Measurements from ENCODE around the gene NF2.

GRCh38 chr22:29692327-29692640 lies 88.9 kb downstream of the NF2 start:
- no peak for TF ChIP-seq FOXA1 (IDR thresholded peaks at IDR 0.05)
- no peak for TF ChIP-seq LEF1 (IDR thresholded peaks at IDR 0.05; ENCODE audit: borderline replicate concordance)
- no peak for TF ChIP-seq BHLHE40 (IDR thresholded peaks at IDR 0.05; ENCODE audit: borderline replicate concordance)
- no peak for TF ChIP-seq FOXM1 (IDR thresholded peaks at IDR 0.05; ENCODE audit: borderline replicate concordance)
- TF ChIP-seq CTBP1 (IDR thresholded peaks at IDR 0.05; ENCODE audit: borderline replicate concordance), result no peak
- no peak for TF ChIP-seq ELF4 (IDR thresholded peaks at IDR 0.05)
- TF ChIP-seq FOXK2 (IDR thresholded peaks at IDR 0.05), result no peak
- TF ChIP-seq PKNOX1 (IDR thresholded peaks at IDR 0.05), result no peak
- TF ChIP-seq SUZ12 (IDR thresholded peaks at IDR 0.05), result no peak
- no peak for TF ChIP-seq SP1 (IDR thresholded peaks at IDR 0.05)
- no peak for TF ChIP-seq TARDBP (IDR thresholded peaks at IDR 0.05)

Measured in HEK293T (cell line).